ENCODE results near the gene MTUS2.
"Not testable (repeated sequence)": the region's sequence is repeated elsewhere in the genome, so short reads cannot be mapped to it uniquely, and the experiment has no call there.

Gene MTUS2

GRCh38 chr13:29171244-29171643 lies 351.1 kb downstream of the MTUS2 start:
- no peak for DNase-seq

GRCh38 chr13:29174093-29174492 lies 354.0 kb downstream of the MTUS2 start:
- DNase-seq: no peak

DNA sequence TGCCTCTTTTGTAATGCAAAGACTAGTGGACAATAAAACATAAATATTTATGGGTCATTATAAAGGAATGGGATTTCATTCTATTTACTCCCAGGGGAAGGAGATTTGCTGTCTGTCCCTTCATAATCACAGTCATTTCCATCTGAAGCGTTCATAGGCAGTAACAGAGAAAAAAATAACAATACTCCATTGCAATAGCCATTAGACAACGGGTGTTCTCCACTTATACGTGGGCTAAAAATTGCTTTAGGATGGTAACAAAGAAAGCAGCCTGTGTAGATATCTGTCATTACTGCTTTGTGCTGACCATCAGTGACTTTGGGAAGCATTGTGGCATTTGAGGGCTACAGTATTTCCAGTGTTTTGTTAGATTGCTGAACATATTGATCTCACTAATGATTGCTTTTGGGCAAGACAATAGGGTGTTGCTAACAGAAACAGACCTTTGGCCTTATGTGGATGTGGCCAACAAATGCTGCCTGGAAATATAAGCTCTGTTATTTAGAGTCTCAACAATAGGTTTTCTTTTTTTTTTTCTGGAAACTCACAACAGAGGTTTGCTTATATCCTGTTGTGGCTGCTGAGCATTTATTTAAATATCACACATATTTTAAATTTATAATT lies 355.2 kb downstream of the MTUS2 start:
- no peak for DNase-seq

GRCh38 chr13:29180055-29180454 lies 359.9 kb downstream of the MTUS2 start:
- no peak for DNase-seq

DNA sequence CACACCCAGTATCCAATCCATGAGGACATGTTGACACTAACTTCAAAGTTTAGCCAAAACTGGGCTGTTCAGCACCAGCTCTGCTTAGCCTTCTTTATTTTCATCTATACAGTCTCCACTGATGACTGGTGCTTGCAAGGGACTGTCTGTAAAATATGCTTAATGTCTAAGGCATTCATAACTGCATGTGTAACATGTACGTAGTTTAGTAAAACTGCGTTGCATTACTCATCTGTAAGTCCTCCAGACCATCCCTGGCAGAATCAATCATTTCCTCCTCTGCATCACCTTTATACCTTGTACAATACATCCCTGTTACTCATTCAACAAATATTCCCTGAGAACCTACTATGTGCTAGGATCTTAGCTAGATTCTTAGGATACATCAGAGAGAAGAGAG lies 362.1 kb downstream of the MTUS2 start:
- DNase-seq: no peak

GRCh38 chr13:29185926-29186325 lies 365.8 kb downstream of the MTUS2 start:
- DNase-seq: no peak

GRCh38 chr13:29187584-29187983 lies 367.4 kb downstream of the MTUS2 start:
- DNase-seq: no peak

- no peak for DNase-seq
Observed at GRCh38 chr13:29190298-29190697, 370.2 kb downstream of the MTUS2 start.

GRCh38 chr13:29193083-29193482 lies 372.9 kb downstream of the MTUS2 start:
- no peak for DNase-seq

DNA sequence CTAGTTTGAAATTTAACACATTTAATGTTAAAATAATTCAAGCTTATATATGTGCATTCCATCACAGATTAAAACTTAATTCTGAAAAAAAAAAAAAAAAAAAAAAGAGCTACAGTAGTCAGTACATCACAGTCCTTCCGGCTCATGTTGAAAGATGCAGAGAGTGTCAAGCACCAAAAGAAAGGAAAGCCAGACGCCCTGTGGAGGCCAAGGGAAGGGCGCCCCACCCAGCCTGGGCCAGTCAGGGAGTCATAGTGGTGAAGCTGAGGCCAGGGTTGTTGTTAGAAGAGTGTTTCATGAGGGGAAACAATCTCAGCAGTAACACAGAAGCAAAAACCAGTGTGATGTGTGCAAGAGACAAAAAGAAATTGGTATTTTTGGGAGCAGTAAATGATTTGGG lies 375.3 kb downstream of the MTUS2 start:
- DNase-seq: no peak

DNA sequence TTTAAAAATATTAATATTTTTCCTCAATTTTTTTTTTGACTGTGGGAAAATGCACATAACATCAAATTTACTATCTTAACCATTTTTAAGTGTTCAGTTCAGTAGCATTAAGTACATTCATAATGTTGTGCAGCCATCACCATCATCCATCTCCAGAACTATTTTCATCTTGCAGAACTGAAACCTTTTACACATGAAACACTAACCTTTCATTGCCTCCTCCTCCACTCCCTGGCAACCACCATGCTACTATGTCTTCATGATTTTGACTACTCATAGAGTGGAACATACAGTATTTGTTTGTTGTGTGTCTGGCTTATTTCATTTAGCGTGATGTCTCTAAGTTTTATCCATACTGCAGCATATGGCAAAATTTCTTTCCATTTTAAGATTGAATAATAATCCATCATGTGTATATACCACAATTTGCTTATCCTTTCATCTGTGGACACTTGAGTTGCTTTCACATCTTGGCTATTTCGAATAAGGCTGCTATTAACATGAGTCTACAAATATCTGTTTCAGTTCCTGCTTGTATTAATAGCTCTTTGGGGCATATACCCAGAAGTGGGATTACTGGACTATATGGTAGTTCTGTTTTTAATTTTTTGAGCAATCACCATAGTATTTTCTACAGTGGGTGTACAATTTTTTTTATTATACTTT lies 376.4 kb downstream of the MTUS2 start:
- DNase-seq: no peak

DNA sequence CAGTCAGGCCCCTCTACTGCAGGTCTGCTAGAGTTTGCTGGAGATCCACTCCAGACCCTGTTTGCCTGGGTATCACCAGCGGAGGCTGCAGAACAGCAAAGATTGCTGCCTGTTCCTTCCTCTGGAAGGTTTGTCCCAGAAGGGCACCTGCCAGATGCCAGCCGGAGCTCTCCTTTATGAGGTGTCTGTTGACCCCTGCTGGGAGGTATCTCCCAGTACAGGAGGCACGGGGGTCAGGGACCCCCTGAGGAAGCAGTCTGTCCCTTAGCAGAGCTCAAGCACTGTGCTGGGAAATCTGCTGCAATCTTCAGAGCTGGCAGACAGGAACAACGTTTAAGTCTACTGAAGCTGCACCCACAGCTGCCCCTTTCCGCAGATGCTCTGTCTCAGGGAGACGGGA lies 382.6 kb downstream of the MTUS2 start:
- DNase-seq: not testable (repeated sequence)

DNA sequence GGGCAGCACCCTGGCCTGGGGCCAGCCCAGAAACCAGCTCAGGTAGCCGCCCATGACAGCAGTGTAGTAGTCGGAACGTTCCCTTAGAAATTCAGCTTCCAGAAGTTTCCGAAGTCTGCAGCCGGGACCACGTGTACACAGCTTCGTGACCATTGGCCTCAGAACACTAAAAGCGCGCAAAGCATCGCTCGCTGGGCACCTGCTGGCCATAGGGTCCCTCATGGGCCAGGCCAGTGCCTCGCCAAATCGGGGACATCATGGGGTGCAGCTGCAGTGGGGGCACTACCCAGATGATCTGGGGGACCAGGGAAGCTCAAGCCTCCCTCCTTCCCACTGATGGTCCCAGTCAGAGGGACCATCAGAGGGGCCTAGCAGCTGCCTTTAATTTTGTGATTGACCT lies 384.5 kb downstream of the MTUS2 start:
- no peak for DNase-seq

DNA sequence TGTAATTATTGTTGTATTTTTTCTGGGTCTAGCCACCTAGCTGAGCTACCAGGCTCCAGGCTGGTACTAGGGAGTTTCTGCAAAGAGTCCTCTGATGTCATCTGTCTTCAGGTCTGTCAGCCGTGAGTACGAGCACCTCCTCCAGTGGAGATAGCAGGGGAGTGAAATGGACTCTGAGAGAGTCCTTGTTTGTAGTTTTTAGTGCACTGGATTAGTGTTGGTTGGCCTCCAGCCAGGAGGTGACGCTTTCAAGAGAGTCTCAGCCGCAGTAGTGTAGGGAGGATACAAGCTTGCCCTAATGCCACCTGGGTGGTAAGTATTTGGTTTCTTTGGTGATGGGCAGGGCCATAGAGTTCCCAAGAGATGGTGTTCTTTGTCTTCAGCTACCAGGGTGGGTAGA lies 390.5 kb downstream of the MTUS2 start:
- DNase-seq: no peak

GRCh38 chr13:29211162-29211561 lies 391.0 kb downstream of the MTUS2 start:
- not testable (repeated sequence) for DNase-seq

GRCh38 chr13:29222458-29222857 lies 402.3 kb downstream of the MTUS2 start:
- no peak for DNase-seq

DNA sequence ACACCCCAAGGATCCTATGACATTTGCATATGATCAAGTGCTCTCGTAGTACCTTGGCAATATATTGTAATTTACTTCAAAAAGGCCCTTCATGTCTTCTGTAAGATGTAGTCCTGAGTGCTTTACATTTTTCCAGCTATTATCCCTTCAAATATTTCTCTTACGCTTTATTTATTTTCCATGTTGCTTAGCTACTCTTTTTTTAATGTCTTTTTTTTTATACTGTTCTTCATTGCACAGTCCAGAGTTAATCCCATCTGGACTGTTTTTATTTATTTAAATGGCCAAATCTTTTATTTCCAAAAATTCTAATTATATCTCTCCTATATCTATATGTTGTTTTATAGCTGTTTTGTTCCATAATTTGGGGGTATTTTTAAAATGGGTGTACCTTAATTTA lies 404.1 kb downstream of the MTUS2 start:
- DNase-seq: no peak

DNA sequence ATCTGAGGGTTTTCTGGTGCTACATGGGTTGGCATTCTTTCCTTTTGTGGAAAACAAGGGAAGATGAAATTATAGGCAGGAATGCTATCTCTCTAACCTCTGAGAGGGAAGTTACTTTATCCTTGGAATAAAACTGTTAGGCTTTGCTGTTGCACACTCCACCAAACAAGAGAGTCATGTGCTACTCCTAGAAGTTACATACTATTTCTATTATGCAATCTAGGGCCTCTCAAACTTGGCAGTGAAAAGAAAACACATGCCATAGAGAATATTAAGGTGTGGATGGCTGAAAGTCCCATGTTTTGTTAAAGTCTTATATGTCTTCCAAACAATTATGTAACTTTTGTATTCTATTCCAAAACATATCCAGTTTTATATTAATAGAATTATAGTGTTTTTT lies 407.4 kb downstream of the MTUS2 start:
- DNase-seq: no peak

GRCh38 chr13:29230299-29230845 lies 410.2 kb downstream of the MTUS2 start:
- DNase-seq: no peak

DNA sequence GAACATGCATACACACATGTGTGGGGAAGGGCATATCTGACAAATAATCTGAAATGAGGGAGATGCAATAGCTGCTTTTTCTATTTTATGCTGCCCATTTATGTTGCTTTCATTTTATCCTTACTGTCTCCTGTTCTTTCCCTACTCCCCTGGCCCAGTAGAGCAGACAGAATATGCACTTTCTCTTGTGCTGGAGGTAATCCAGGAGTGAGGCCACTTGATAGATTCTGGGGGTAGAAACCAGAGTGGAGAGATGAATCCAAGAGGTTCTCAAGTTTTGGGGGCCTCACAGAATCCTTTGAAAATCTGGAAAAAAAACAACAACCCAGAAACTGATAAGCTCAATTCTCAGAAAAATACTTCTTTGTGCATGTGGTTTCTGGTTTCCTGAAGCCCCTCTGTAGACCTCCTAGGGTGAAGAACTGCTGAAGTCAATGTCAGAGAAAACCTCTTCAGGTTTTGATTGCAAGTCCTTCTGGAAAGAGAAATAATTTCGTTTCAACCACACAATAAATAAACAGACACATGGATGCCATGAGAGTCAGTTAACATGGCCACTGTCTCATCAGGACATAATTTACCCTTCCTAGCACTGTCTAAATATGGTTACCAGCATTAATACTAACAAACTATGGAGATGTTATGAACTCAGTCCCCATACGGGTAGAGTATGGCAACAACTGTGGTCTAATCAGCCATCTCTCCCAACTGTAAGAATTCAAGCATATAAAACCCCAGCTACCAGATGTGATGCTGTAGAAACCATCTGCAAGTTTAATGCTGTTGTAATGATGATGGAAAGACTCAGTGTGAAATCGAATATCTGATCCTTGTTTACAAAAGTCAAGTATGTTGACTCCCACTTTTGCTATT lies 419.8 kb downstream of the MTUS2 start:
- no peak for DNase-seq

DNA sequence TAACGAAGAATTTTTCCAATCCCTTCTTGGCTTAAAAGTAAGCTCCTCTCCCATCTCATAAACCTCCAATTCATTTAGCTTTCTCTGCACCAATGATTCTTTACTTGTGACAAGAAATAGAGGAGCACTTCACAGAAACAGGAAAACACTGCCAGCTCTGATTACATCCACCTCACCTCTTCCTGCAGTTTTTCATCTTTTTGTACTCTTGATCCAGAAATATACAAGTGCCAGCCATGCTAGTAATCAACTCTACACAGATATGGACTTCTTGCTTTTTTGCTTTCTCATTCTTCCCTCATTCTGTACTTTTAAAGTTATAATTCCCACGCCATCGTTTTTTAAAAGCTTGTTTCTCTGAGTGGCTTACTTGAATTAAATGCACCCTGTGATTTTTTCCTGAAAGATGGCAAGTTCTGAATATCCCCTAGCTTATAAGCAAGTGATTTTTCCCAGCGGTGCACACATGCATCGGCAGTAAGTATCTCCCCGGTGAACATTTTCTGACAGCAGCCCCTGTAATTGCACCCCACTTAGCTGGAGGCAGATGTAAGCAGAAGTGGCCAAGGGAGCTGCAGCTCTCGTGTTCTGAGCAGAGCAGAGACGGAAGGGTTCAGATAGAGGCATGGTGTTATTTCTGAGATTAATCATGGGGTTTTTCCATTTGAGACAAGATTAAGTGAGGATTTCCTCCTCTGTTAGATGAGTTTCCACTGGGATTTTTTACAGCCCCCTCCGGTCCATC lies 434.7 kb downstream of the MTUS2 start:
- no peak for DNase-seq

- no peak for DNase-seq
Observed at GRCh38 chr13:29255567-29255966, 435.4 kb downstream of the MTUS2 start.

- DNase-seq: no peak
Observed at GRCh38 chr13:29260684-29261083, 440.5 kb downstream of the MTUS2 start.
